ENCODE measurements around the gene NRXN2.

NRXN2 gene

DNA sequence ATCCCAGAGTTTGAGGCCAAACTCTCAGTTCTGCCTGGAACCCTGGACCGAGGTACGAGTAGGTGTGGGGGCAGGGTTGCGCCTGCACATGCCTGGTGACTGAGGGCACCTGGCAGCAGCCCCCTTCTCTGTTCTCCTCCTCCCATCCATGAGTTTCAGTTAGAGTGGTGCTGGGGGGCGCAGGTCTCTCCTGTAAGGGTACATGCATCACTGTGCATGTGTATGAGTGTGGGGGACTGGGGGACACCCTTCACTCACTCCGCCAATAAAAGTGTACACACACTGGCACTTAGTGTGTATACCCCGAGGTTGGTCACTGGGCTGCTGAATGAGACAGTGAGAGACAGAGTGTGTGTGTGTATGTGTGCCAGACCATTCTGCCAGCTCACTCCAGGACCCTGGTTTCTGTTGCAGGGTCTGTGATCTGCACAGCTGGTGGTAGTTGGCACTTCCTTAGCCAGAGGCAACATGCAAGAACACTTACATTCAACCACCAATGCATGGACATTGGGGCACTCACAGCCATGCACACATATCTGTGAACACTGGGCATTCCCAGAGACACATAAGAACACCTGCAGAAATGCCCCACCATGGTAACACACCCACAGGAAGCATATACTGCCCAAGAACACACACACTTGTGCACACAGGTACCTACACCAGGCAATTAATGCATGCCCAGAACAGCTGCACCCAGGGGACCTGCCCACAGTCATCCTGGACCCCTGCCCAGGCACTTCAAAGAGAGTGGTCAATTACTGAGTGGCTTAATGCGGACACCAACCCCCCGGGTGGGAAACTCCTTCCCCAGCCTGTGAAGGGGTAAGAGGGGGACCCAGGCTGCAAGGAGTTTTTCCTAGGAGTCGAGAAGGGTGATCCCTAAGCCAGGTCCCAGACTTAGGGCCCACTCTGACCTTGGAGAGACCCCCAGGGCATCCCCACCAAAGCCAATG, 1.2 kb upstream of the NRXN2 start:
- ChIA-PET POLR2A (ENCODE audit: low non-redundant PET) (no interaction called here), CTCF (interaction anchor here (0.5 to 1.3 kb wide), 3 partner anchors 15 to 50 kb away, joined by 3 to 7 read pairs (median 4); no protein-coding TSS in a partner anchor)

DNA sequence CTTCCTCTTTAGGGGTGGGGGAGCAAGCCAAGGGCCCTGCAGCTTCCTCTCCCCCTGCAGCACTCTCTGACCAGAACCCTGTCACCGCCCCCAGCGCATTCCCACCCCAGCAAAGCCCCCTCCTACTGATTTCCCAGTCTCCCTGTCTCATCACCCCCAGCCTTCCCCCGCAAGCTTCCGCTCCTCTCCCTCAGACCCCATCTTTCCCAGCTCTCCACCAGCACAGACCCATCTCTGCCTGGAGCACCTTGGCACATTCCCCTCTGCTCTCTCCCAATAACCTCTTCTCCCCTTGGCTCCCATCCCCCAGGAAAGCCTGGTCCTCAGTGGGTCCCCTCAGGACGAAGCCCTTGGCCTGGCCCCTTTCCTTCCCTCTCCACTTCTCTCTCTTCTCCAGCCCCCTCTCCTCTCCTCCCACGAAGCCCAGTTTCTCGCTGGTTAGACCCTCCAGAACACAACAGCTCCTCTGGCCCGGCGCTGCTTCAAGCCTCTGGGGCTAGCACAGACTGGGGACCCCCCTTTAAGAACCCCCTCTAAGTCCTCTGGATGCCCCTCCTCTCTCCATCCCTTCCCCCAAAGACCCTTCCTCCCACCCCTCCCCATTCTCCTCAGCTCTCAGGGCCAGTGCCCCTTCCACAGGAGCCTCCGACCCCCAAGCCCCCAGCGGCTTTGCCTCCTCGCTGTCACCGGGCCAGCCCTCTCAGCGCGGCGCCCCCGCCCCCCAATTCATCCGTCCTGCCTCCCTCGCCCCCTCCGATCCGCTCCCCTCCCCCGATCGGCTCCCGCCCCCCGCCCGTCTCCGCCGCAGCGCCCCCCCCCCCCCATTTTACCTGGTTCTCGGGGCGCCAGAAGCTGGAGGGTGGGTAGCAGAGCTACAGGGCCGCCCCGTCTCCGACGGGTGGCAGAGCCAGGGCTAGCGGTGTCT, 594 bp downstream of the NRXN2 start:
- CTCF ChIA-PET: interaction anchor here (1.0 to 1.4 kb wide), 2 partner anchors 34 to 273 kb away, joined by 4 to 5 read pairs; no protein-coding TSS in a partner anchor
- TF ChIP-seq, protein P1, sequence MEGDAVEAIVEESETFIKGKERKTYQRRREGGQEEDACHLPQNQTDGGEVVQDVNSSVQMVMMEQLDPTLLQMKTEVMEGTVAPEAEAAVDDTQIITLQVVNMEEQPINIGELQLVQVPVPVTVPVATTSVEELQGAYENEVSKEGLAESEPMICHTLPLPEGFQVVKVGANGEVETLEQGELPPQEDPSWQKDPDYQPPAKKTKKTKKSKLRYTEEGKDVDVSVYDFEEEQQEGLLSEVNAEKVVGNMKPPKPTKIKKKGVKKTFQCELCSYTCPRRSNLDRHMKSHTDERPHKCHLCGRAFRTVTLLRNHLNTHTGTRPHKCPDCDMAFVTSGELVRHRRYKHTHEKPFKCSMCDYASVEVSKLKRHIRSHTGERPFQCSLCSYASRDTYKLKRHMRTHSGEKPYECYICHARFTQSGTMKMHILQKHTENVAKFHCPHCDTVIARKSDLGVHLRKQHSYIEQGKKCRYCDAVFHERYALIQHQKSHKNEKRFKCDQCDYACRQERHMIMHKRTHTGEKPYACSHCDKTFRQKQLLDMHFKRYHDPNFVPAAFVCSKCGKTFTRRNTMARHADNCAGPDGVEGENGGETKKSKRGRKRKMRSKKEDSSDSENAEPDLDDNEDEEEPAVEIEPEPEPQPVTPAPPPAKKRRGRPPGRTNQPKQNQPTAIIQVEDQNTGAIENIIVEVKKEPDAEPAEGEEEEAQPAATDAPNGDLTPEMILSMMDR (conservative IDR thresholded peaks at IDR 0.05; ENCODE audit: low read depth): no peak

More for the DNA sequence above, 1.2 kb upstream of the NRXN2 start:
- DNase-seq (ENCODE audit: low spot score): no peak
- no peak overlapping the region for H3K27ac ChIP-seq
- TF ChIP-seq, protein P1 (conservative IDR thresholded peaks at IDR 0.05; ENCODE audit: low read depth): no peak

DNA sequence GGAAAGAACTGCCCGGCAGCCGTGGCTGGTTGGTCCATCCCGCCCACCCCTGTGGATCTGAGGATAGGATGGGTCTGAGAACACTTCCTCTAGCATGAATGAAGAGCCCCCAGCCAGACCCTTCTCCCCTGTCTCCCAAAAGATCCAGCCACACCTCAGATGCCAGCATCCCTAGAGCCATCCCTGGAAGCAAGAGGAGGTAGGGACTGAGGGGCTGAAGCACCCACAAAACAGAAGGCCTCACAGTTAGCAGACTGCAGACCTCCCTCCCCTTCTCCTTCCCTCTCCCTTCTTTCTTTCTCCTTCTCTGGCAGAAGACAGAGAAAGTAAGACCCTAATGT, 1.7 kb downstream of the NRXN2 start:
- DNase-seq (ENCODE audit: low spot score): no peak
- TF ChIP-seq, protein P1 (conservative IDR thresholded peaks at IDR 0.05; ENCODE audit: low read depth): no peak
- ChIA-PET CTCF (interaction anchor here (1.0 to 1.4 kb wide), 2 partner anchors 33 to 272 kb away, joined by 4 to 5 read pairs; no protein-coding TSS in a partner anchor), POLR2A (ENCODE audit: low non-redundant PET) (no interaction called here)
- H3K27ac ChIP-seq: no peak overlapping the region

More for the DNA sequence above, 594 bp downstream of the NRXN2 start:
- DNase-seq (ENCODE audit: low spot score): no peak
- POLR2A ChIA-PET (ENCODE audit: low non-redundant PET): no interaction called here
- no peak overlapping the region for H3K27ac ChIP-seq

DNA sequence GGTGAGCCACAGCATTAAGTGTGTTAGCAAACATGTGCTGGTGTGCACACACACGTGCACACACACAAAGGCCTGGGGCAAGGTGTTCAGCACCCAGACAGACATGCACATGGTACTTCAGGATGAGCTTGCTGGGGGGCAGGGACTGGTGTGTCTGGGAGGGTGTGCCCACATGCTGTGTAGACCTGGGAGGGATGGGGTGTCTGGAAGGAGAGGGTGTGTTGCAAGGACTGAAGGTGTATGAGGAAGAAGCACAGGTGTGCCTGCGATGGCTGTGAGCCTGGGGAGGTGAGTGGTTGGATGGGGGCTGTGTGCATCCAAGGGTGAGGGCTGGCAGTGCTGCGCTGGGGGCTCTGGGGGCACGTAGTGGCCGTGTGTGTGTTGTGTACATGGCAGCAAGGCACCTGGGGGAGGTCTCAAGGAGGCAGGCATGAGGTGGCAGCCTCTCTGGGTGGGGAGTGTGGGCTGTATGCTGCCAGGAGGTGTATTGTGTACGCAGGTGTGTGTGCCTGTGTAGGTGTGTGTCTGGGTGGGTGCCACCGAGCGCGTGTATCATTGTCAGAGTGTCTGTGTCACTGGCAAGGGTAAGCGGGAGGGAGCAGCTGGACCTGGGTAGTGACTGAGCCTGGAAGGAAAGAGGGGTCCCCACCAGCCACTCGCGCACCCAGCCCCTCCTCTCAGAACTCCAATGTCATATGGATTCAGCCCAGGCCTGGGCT, 2.2 kb downstream of the NRXN2 start:
- H3K27ac ChIP-seq: no peak overlapping the region
- ChIA-PET CTCF (no interaction called here), POLR2A (ENCODE audit: low non-redundant PET) (interaction anchor here (0.5 kb wide), 1 partner anchor 293 kb away, joined by 3 read pairs; no protein-coding TSS in a partner anchor)
- DNase-seq (ENCODE audit: low spot score): no peak
- TF ChIP-seq, protein P1 (conservative IDR thresholded peaks at IDR 0.05; ENCODE audit: low read depth): no peak

DNA sequence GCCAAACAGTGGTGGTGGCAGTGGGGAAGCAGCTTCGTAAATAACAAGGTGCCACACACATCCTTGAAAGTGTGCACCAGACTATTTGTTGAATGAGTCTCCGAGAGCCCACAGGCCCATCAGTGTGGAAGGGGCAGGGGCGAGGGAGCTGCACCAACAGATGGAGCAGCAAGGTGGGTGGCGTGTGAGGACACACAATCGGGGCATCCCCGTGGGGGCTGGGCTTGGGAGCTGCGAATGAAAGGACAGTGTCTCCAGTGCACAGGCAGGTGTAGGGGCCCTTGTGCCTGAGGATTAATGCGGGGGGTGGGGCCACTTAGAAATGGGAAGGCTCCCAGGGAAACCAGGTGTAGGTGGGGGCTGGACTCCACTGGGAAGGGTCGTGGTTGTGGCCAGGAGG, 2.8 kb downstream of the NRXN2 start:
- TF ChIP-seq, protein P1 (conservative IDR thresholded peaks at IDR 0.05; ENCODE audit: low read depth): no peak
- CTCF ChIA-PET: no interaction called here
- POLR2A ChIA-PET (ENCODE audit: low non-redundant PET): interaction anchor here (0.5 kb wide), 1 partner anchor 292 kb away, joined by 3 read pairs; no protein-coding TSS in a partner anchor
- DNase-seq (ENCODE audit: low spot score): no peak
- H3K27ac ChIP-seq: no peak overlapping the region

Data from RWPE1 (cell line).